Endothelial cell of umbilical vein (primary cell): ENCODE measurements around the gene NF1. TPM values are rescaled to one million over a fixed set of nuclear protein-coding genes. Genes with fewer than 3 reads are reported as not detected.

Source experiments
- BruUV-seq: library from RNA; stranded (reverse); fragments of 400-500 nt; replicated peaks from 2 replicates; lab custom pipeline; 2021; lab: Mats Ljungman, UMichigan
- CTCF ChIA-PET: fragments of 300-600, 350-600 bp; sonication (Branson Sonifier 250); formaldehyde crosslinking; loops from one replicate; lab custom pipeline; 2021; ENCODE audit warnings: antibody characterized with exemption, inconsistent platforms; lab: Charles Lee
- POLR2A ChIA-PET: fragments of 300-600, 350-600 bp; sonication (Branson Sonifier 250); formaldehyde crosslinking; loops from one replicate; lab custom pipeline; 2021; ENCODE audit warnings: antibody characterized with exemption, inconsistent platforms; lab: Charles Lee
- DNase-seq: peaks from one replicate; pipeline ENCODE4 v3.0.0-alpha.2; 2011; ENCODE audit warnings: low read depth, low spot score
- FAIRE-seq: peaks from 2 replicates; lab custom pipeline; 2011; peaks lifted over from hg19 to GRCh38; lab: Jason Lieb, UNC
- H2AFZ ChIP-seq: 2 replicates; pipeline ENCODE4 v1.6.0; 2012; ENCODE audit warnings: low read depth, low read length, control low read depth, inconsistent platforms
- H3K27ac ChIP-seq: 2 replicates; pipeline ENCODE4 v1.5.1; 2011; ENCODE audit warnings: low read depth, mild to moderate bottlenecking, control low read depth, low read length, moderate library complexity; ENCODE audit not compliant: insufficient read depth
- H3K27me3 ChIP-seq, 2 experiments: 2 replicates each; pipeline versions ENCODE4 v1.6.0 to v1.6.1; 2011; ENCODE audit warnings: low read length in 2 of 2, mixed read lengths in 1 of 2; ENCODE audit not compliant: control insufficient read depth in 2 of 2, insufficient read depth in 2 of 2
- H3K36me3 ChIP-seq, 2 experiments: 2 replicates in 1 of 2; 3 replicates in 1 of 2; pipeline ENCODE4 v1.5.1; 2011; ENCODE audit warnings: low read length in 2 of 2, mild to moderate bottlenecking in 1 of 2, moderate library complexity in 1 of 2; ENCODE audit not compliant: control insufficient read depth in 2 of 2, insufficient read depth in 2 of 2; ENCODE audit errors: extremely low read depth in 1 of 2
- H3K4me1 ChIP-seq: 3 replicates; pipeline ENCODE4 v1.5.1; 2011; ENCODE audit warnings: mild to moderate bottlenecking, low read length; ENCODE audit not compliant: control insufficient read depth, insufficient read depth; ENCODE audit errors: extremely low read depth
- H3K4me2 ChIP-seq: 2 replicates; pipeline ENCODE4 v1.6.1; 2011; ENCODE audit warnings: low read length, control low read depth, mixed read lengths; ENCODE audit not compliant: insufficient read depth
- H3K4me3 ChIP-seq, 3 experiments: fragments of 200-600 bp in 1 of 3; sonication (generic), shearing (Covaris generic) in 1 of 3; replicated peaks in 1 of 3; 2 replicates each; pipeline ENCODE4 v1.5.1; 2011 to 2016; ENCODE audit warnings: control low read depth in 3 of 3, low read length in 3 of 3, mild to moderate bottlenecking in 2 of 3, inconsistent platforms in 1 of 3, low read depth in 1 of 3, moderate library complexity in 1 of 3; ENCODE audit not compliant: insufficient read depth in 1 of 3
- H3K79me2 ChIP-seq: 2 replicates; pipeline ENCODE4 v1.6.0; 2012; ENCODE audit warnings: low read length, inconsistent platforms; ENCODE audit not compliant: control insufficient read depth, insufficient read depth
- H3K9ac ChIP-seq: replicated peaks from 2 replicates; pipeline ENCODE3; 2011; ENCODE audit warnings: low read length, control low read depth; ENCODE audit not compliant: insufficient read depth; ENCODE audit errors: extremely low read depth
- H3K9me1 ChIP-seq: replicated peaks from 3 replicates; pipeline ENCODE4 v1.6.0; 2011; ENCODE audit warnings: mild to moderate bottlenecking, low read length; ENCODE audit not compliant: control insufficient read depth, insufficient read depth; ENCODE audit errors: extremely low read depth
- H3K9me3 ChIP-seq: replicated peaks from 2 replicates; pipeline ENCODE4 v1.5.1; 2012; ENCODE audit warnings: low read length, inconsistent platforms; ENCODE audit not compliant: control insufficient read depth, insufficient read depth
- H4K20me1 ChIP-seq: replicated peaks from 2 replicates; pipeline ENCODE3; 2011; ENCODE audit warnings: mild to moderate bottlenecking, low read length; ENCODE audit not compliant: control insufficient read depth, insufficient read depth; ENCODE audit errors: extremely low read depth
- FOS ChIP-seq: IDR thresholded peaks from 2 replicates; pipeline ENCODE4 v1.6.1; 2011; ENCODE audit warnings: mild to moderate bottlenecking, low read length, moderate library complexity, borderline replicate concordance; ENCODE audit not compliant: insufficient read depth
- GATA2 ChIP-seq: IDR thresholded peaks from 2 replicates; pipeline ENCODE4 v1.7.0; 2011; ENCODE audit warnings: low read depth, mild to moderate bottlenecking, moderate library complexity, mixed read lengths, low read length; ENCODE audit not compliant: insufficient read length, insufficient read depth
- MYC ChIP-seq: IDR thresholded peaks from one replicate; pipeline ENCODE4 v1.6.1; 2011; ENCODE audit warnings: mild to moderate bottlenecking, low read depth, low read length
- POLR2A ChIP-seq: IDR thresholded peaks from 2 replicates; pipeline ENCODE4 v1.6.1; 2012; ENCODE audit warnings: low read depth, mild to moderate bottlenecking, control low read depth, low read length
- dilution Hi-C: fragments of 300-500 bp; cut with MboI; formaldehyde crosslinking; loops from one replicate; pipeline ENCODE4 v1.15.0; 2019; ENCODE audit warnings: low sequenced_read_pairs; ENCODE audit not compliant: extremely low pct_ligation_motif_present
- intact Hi-C: fragments of 100-400 bp; cut with micrococcal nuclease; formaldehyde crosslinking; loops from one replicate; pipeline ENCODE4 v1.10.0; 2022
- polyA plus RNA-seq, 4 experiments: library from polyadenylated mRNA; depleted of rRNA in 3 of 4; stranded (reverse) in 3 of 4; unstranded in 1 of 4; fragments of >200 nt; gene quantifications; 2 replicates each; pipeline versions ENCODE4 v1.2.1 to v1.2.3, GENCODE V29; 2011 to 2012; ENCODE audit warnings: missing spikeins in 1 of 4
- total RNA-seq: library from RNA; stranded (reverse); gene quantifications from 2 replicates; pipeline ENCODE4 v1.2.3, GENCODE V29; 2021

NF1 gene
- total and polyA plus RNA-seq, 2 donors (not counting 3 experiments of a cell fraction or from before 2014, with no cell fraction given): 13.7 to 42.4 TPM

DNA sequence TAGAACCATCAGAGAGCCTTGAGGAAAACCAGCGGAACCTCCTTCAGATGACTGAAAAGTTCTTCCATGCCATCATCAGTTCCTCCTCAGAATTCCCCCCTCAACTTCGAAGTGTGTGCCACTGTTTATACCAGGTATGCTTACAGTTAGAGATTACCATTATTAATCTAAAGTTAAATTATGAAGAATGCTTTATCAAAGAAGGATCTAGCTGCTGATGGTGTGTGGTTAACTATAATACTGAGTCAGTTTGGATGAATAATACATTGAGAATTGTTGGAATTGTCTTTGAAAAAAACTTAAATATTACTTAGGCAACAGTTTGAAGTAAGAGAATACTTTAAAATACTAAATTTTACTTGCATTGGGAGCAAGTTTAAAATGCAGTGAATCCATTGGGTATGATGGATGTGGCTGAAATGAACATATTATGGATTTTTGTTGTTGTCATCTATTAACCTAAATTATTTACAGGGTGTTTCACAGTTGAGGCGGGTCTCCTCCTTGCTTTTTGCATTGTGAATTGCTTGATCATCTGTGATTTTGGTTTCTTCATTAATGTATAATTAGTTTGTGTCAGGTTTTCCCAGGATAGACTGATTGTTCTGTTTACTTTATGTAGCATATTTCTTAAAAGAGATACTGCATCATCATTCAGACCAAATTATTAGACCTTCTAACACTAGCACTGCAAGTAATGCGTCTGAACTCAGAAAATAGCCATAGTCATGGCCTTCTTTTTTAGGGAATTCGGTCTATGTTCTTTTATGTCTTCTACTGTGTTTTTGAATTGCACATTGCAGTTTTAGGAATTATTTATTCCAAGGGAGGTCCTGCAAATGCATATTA, 154.4 kb downstream of the NF1 start:
- no peaks in the 10 kb centered on the region for H3K79me2 ChIP-seq
- DNase-seq: no peak
- TF ChIP-seq GATA2 (peak; percentile 91), POLR2A (no peak), FOS (peak; percentile 62)
- H2AFZ ChIP-seq: no peak overlapping the region
- H3K9me3 ChIP-seq: no peaks in the 10 kb centered on the region
- no peaks in the 10 kb centered on the region for H3K9me1 ChIP-seq
- H3K27ac ChIP-seq: no peak overlapping the region
- H3K36me3 ChIP-seq: peaks cover 0 to 3% of the 10 kb centered on the region in 2 experiments
- dilution Hi-C loops (no loop called here), intact Hi-C loops (no loop called here)
- no peak overlapping the region for H3K4me3 ChIP-seq
- H3K4me1 ChIP-seq: peaks cover 4% of the 10 kb centered on the region
- BruUV-seq: no TSS peak
- no peak overlapping the region for H3K9ac ChIP-seq
- no peaks in the 10 kb centered on the region for H4K20me1 ChIP-seq
- FAIRE-seq: no peak
- no peaks in the 10 kb centered on the region for H3K27me3 ChIP-seq
- CTCF ChIA-PET: no interaction called here
- POLR2A ChIA-PET: no interaction called here
- no peak overlapping the region for H3K4me2 ChIP-seq

DNA sequence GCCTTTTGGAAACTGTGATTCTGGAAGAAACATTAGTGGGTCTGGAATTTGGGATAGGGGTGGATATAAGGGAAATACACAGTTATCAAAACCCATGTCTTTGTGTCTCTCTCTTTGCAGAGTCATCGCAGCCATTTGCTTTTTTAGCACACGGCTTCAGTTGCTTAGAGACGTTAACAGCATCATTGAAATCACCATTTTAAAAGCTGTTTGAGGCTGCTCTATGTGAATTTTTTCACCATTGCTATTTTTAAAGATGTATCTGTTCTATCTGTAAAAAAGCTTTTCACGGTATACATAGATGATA, 155.0 kb downstream of the NF1 start:
- no peaks in the 10 kb centered on the region for H3K27me3 ChIP-seq
- no peaks in the 10 kb centered on the region for H3K9me1 ChIP-seq
- H4K20me1 ChIP-seq: no peaks in the 10 kb centered on the region
- H3K9ac ChIP-seq: no peak overlapping the region
- no peak overlapping the region for H2AFZ ChIP-seq
- no peak for TF ChIP-seq MYC
- POLR2A ChIA-PET: no interaction called here
- no peak overlapping the region for H3K4me2 ChIP-seq
- H3K27ac ChIP-seq: no peak overlapping the region
- H3K4me1 ChIP-seq: peaks cover 4% of the 10 kb centered on the region
- intact Hi-C loops (no loop called here), dilution Hi-C loops (no loop called here)
- H3K4me3 ChIP-seq: no peak overlapping the region
- H3K36me3 ChIP-seq: peaks cover 0 to 2% of the 10 kb centered on the region in 2 experiments
- CTCF ChIA-PET: no interaction called here
- H3K9me3 ChIP-seq: no peaks in the 10 kb centered on the region
- BruUV-seq: no TSS peak
- FAIRE-seq: no peak
- no peaks in the 10 kb centered on the region for H3K79me2 ChIP-seq
- no peak for DNase-seq
